ENCODE results near the gene KCNJ12.
"Not testable (repeated sequence)": the region's sequence is repeated elsewhere in the genome, so short reads cannot be mapped to it uniquely, and the experiment has no call there.

The KCNJ12 gene

GRCh38 chr17:21406616-21407404, 30.7 kb downstream of the KCNJ12 start:
- CTCF ChIA-PET; DNase-seq (ENCODE audit: low spot score); POLR2A ChIA-PET (ENCODE audit: low non-redundant PET); H3K27ac ChIP-seq: not testable (repeated sequence)

- POLR2A ChIA-PET (ENCODE audit: low non-redundant PET), result not testable (repeated sequence)
Observed at GRCh38 chr17:21407752-21408151, 31.6 kb downstream of the KCNJ12 start.

DNA sequence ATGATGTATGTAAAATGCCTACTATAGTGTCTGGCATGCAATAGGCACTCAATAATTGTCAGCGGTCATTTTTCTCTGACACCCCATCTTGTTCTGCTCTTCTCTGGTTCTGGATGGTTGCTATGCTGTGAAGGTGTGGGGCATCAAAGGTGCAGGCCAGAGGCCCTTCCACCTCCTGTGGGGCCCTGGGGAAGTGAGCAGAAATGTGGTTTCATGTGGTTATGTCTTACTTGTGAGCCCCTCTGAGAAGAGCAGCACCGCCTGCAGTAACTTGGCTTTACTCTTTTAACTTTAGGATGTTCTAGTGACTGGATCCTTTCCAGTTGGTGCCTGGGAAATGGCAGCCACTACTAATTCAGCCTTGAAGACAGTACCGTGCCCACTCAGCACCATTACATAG, 32.1 kb downstream of the KCNJ12 start:
- POLR2A ChIA-PET (ENCODE audit: low non-redundant PET); DNase-seq (ENCODE audit: low spot score); CTCF ChIA-PET; H3K27ac ChIP-seq: not testable (repeated sequence)

More at GRCh38 chr17:21407752-21408151, 31.6 kb downstream of the KCNJ12 start:
- CTCF ChIA-PET; DNase-seq (ENCODE audit: low spot score); H3K27ac ChIP-seq: not testable (repeated sequence)

- POLR2A ChIA-PET (ENCODE audit: low non-redundant PET); CTCF ChIA-PET; H3K27ac ChIP-seq; DNase-seq (ENCODE audit: low spot score): not testable (repeated sequence)
Observed at GRCh38 chr17:21408766-21409300, 32.7 kb downstream of the KCNJ12 start.

DNA sequence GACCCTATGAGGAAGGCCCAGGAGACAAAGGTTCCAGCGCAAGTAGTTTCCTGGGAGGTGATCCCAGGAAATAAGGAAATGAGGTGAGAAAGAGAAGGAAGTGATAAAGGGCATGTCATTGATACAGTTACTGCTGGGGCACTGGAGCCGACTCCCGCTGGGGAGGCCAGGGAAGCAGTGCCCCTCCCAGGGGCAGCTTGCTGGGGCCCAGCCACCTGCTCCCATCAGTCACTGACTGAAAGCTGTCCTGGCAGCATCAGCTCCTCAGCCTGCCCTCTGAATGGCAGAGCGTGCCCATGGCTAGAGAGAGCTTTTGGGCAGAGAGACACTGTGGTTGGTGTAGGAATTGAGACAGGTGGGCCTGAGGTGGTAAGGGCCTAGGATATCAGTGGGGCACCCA, 33.2 kb downstream of the KCNJ12 start:
- POLR2A ChIA-PET (ENCODE audit: low non-redundant PET); CTCF ChIA-PET; DNase-seq (ENCODE audit: low spot score); H3K27ac ChIP-seq: not testable (repeated sequence)

GRCh38 chr17:21409971-21410370, 33.8 kb downstream of the KCNJ12 start:
- CTCF ChIA-PET; DNase-seq (ENCODE audit: low spot score); H3K27ac ChIP-seq; POLR2A ChIA-PET (ENCODE audit: low non-redundant PET): not testable (repeated sequence)

DNA sequence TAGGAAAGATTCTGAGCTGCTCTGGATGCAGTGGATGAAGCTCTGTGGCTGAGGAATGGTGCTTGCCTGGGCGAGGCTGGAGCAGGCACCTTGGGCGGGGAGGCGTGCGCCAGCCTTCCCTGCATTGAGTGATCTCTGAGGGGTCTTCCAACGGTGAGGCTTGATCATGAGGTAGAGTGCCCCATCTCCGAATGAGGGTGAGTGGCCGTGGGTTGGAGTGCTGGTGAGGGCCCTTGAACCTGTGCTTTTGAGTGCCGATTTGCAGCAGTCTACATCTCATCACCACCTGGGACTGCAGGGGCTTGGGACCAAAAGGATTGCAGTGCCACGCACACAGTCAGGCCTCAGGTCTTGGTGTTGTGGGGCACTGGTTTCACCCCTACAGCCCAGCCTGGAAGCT, 34.2 kb downstream of the KCNJ12 start:
- POLR2A ChIA-PET (ENCODE audit: low non-redundant PET); DNase-seq (ENCODE audit: low spot score): not testable (repeated sequence)

GRCh38 chr17:21410906-21411678, 34.9 kb downstream of the KCNJ12 start:
- DNase-seq (ENCODE audit: low spot score); H3K27ac ChIP-seq; POLR2A ChIA-PET (ENCODE audit: low non-redundant PET); CTCF ChIA-PET: not testable (repeated sequence)

More for the DNA sequence above, 34.2 kb downstream of the KCNJ12 start:
- H3K27ac ChIP-seq, CTCF ChIA-PET: not testable (repeated sequence)

DNA sequence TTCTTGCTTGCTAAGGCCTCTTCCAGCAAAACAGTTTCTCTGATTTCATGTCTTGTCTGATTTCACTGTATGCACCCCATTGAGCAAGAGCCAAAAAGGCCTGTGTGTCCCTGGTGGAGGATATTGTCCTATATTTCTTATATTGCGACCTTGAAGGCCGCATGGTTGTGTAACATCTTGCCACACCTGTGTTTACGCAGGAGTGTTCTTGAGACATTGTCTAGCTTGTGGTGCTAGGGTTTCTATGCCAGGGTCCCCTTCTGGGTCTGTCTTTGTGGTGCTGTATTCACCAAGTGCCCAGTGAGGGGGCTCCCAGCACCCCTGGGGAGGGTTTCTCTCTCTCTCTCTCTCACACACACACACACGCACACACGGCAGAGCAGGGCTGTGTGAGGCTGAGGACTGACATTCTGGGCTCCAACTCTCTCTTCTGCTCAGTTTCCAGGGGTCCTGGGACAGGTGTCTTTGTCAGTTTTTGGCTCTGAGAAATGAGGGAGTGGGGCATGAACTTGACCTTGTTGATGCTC, 35.6 kb downstream of the KCNJ12 start:
- POLR2A ChIA-PET (ENCODE audit: low non-redundant PET); CTCF ChIA-PET; H3K27ac ChIP-seq; DNase-seq (ENCODE audit: low spot score): not testable (repeated sequence)

DNA sequence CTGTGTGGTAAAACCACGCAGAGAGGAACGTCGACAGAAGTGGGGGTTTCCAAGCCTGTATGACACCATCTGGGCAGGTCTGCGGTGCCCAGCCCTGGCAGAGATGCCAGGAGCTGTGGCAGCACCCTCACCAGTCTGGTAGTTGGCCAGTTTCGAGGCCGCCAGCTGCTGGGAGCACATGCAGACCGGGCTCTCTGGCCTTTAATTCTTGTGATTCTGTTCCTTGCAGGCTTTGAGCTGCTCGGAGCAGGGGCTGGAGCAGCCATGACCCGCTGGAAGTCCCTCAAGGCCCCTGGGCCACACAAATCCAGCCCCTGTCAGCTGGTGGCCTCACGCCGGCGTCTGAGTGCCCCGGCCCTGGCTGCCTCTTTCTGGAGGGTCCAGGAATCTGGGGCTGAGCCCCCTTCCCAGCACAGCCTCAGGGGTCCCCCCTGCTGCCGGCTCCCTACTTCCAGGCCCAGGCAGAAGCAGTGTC, 36.1 kb downstream of the KCNJ12 start:
- POLR2A ChIA-PET (ENCODE audit: low non-redundant PET); CTCF ChIA-PET; DNase-seq (ENCODE audit: low spot score); H3K27ac ChIP-seq: not testable (repeated sequence)

DNA sequence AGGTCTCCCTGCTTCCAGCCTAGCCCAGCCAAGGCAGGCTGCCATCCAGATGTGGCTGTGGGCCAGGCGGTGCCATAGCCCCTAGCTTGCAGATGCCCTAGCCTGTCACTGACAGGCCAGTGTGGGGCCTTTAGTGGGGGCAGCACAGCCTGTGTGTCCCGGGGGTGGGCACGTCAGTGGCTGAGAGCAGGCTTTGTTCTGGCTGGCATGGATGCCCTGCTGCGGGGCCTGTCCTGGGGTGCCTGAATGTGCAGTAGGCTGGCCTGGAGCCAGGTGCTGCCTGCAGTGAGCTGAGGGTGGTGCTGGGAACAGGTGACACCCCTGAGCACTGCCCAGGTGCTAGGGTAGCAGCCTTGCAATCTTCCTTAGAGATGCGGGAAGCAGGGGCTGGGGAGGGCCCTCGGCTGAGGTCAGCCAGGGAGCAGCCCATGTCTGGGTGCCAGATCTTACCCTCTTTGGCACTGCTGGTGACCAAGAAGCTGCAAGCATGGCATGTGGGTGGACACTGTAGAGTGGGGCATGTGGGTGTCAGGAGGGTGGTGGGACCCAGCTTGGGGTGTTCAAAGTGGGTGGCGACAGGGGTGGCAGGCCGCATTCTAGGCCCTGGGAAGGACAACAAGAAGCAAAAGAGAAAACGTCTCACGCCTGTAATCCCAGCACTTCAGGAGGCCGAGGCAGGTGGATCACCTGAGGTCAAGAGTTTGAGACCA, 37.6 kb downstream of the KCNJ12 start:
- POLR2A ChIA-PET (ENCODE audit: low non-redundant PET); DNase-seq (ENCODE audit: low spot score); H3K27ac ChIP-seq: not testable (repeated sequence)
- CTCF ChIA-PET, result interaction anchor here (0.6 kb wide), 1 partner anchor 16 kb away, joined by 5 read pairs; no protein-coding TSS in a partner anchor

GRCh38 chr17:21414616-21415015, 38.5 kb downstream of the KCNJ12 start:
- POLR2A ChIA-PET (ENCODE audit: low non-redundant PET); DNase-seq (ENCODE audit: low spot score); H3K27ac ChIP-seq: not testable (repeated sequence)
- CTCF ChIA-PET, result interaction anchor here (0.6 kb wide), 1 partner anchor 16 kb away, joined by 5 read pairs; no protein-coding TSS in a partner anchor

DNA sequence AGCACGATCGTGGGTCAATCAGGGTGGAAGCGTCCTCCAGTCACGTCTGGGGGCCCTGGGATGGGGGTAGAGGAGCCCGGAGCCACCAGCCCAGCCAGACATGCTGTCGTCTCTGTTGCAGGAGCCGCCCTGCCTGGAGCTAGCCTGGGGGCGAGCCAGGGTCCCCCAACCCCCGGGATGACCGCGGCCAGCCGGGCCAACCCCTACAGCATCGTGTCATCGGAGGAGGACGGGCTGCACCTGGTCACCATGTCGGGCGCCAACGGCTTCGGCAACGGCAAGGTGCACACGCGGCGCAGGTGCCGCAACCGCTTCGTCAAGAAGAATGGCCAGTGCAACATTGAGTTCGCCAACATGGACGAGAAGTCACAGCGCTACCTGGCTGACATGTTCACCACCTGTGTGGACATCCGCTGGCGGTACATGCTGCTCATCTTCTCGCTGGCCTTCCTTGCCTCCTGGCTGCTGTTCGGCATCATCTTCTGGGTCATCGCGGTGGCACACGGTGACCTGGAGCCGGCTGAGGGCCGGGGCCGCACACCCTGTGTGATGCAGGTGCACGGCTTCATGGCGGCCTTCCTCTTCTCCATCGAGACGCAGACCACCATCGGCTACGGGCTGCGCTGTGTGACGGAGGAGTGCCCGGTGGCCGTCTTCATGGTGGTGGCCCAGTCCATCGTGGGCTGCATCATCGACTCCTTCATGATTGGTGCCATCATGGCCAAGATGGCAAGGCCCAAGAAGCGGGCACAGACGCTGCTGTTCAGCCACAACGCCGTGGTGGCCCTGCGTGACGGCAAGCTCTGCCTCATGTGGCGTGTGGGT, 39.2 kb downstream of the KCNJ12 start:
- DNase-seq (ENCODE audit: low spot score); POLR2A ChIA-PET (ENCODE audit: low non-redundant PET); H3K27ac ChIP-seq; CTCF ChIA-PET: not testable (repeated sequence)

GRCh38 chr17:21416471-21416981, 40.4 kb downstream of the KCNJ12 start:
- CTCF ChIA-PET, result not testable (repeated sequence)

GRCh38 chr17:21417349-21417748, 41.2 kb downstream of the KCNJ12 start:
- CTCF ChIA-PET, result interaction anchor here (0.6 kb wide), 1 partner anchor 69 kb away, joined by 3 read pairs; no protein-coding TSS in a partner anchor
- DNase-seq (ENCODE audit: low spot score); POLR2A ChIA-PET (ENCODE audit: low non-redundant PET); H3K27ac ChIP-seq: not testable (repeated sequence)

More at GRCh38 chr17:21416471-21416981, 40.4 kb downstream of the KCNJ12 start:
- POLR2A ChIA-PET (ENCODE audit: low non-redundant PET); H3K27ac ChIP-seq; DNase-seq (ENCODE audit: low spot score): not testable (repeated sequence)

Data from RWPE1 (cell line).